ENCODE data around the gene VWA5B1. TPM values are rescaled to one million over a fixed set of nuclear protein-coding genes. Genes with fewer than 3 reads are reported as not detected.

VWA5B1 gene
- total RNA-seq, 3 donors from 2014 or later: not detected

DNA sequence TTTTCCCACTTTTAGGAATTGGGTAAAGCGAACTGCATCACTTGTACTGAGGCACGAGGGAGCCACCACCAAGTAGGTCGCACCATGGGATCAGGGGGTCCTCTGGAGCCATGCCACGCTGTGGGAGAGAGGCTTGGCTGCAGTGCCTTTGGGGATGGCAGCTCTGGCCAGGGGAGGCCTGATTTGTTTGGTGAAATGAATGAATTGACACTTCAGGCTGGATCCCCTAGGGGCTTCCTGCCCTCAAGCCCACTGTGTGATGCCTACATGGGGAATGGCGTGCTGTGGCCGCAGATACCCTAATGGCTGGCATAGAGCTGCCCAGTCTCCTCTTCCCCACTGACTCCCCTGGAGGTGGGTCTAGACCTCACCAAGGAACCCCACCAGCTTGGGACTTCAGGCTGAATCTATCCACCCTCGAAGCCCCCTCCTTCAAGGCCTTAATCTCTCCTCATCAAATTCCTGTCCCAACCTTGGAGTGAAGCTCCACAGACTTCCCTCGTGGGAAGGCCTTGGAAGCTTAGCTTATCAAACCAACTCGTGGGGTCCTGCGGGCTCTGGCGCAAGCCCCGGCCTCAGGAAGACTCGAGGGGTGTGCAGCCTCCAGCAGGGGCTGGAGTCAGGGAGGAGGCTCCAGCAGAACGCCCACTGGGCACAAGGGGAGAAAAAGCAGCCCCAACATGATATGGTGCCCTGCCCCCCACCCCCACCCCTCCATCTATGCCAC, 64.6 kb downstream of the VWA5B1 start:
- no peak for DNase-seq
- no peaks in the 10 kb centered on the region for H3K36me3 Mint-ChIP-seq (ENCODE audit: insufficient read depth)
- no peaks in the 10 kb centered on the region for H3K9me3 Mint-ChIP-seq

DNA sequence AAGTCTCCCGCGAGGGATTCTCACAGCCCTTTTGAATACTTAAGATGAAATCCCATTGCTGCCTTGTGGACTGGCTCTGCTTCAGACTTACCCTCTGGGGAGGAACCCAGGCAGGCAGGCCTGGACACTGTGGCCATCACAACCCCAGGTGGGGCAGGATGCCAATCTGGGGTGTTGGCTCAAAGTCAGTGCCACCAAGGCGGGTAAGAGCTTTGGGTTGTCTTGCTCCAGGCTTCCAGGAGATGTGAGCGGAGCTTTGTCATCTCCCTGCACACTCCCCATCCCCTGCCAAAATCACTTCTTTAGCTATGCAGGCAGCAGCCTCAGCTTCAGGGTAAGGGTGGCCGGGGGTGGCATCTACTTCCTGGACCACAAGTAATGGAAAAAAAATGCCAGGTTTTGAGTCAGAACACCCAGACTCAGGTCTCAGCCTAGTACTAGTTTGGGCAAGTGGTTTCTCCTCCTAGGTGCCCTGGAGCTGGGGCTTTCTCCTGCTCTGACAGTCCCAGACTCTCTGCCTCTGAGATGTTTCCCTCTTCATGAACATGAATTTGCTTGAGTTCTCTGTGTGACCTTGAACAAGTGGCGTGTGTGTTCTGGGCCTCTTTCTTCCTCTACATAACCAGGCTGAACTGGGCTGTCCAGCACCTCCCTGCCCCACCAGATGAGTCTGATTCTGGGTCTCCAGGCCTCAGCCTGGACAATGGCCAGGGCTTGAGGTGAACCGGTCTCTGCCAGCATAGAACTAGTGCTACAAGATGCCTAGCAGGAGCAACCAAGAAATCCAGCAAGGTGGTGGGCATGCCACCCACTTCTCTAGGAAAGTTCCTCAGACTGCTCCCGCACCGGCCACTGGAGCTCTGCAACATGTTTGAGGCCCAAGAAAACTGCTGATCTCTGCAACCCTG, 65.4 kb downstream of the VWA5B1 start:
- Mint-ChIP-seq H3K4me3 (no peak overlapping the region), H3K4me1 (ENCODE audit: low read depth) (peaks cover 11% of the 10 kb centered on the region), H3K27me3 (ENCODE audit: low read depth) (peaks cover 26% of the 10 kb centered on the region), H3K36me3 (ENCODE audit: insufficient read depth) (no peaks in the 10 kb centered on the region), H3K9me3 (no peaks in the 10 kb centered on the region)
- ATAC-seq (no peak), DNase-seq (no peak)

More for the DNA sequence above, 64.6 kb downstream of the VWA5B1 start:
- peaks cover 23% of the 10 kb centered on the region for H3K27me3 Mint-ChIP-seq (ENCODE audit: low read depth)
- H3K4me1 Mint-ChIP-seq (ENCODE audit: low read depth): peaks cover 11% of the 10 kb centered on the region
- H3K4me3 Mint-ChIP-seq: no peak overlapping the region
- ATAC-seq: no peak

DNA sequence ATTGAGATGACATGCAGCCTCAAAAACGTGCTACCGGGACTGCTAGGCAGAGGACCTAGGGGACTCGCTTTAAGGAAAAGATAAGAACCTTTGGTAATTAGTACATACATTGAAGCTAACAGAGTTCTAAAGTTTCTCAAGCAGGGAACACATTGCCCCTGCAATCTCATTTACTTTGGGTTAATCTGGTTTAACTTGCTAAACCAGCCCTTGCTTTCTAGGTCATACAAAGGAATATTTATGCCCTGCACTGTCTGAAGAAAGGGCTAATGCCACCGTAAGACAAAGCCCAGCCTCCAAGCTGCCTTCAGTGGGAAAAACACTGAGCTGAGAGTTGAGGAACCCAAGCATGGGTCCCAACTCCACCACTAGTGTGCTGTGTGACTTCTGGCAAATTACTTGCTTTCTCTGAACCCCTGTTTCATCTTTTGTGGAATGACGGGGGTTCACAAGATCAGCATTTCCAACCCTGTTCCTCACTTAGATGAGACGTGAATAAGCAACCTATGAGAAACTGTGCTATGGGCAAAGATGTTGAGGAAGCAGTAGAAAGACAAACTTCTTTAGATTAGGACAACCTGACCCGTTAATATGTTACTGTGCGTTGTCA, 66.3 kb downstream of the VWA5B1 start:
- ATAC-seq (no peak), DNase-seq (no peak)
- Mint-ChIP-seq H3K4me1 (ENCODE audit: low read depth) (peaks cover 11% of the 10 kb centered on the region), H3K4me3 (no peak overlapping the region), H3K9me3 (no peaks in the 10 kb centered on the region), H3K27me3 (ENCODE audit: low read depth) (peaks cover 31% of the 10 kb centered on the region), H3K36me3 (ENCODE audit: insufficient read depth) (no peaks in the 10 kb centered on the region)

DNA sequence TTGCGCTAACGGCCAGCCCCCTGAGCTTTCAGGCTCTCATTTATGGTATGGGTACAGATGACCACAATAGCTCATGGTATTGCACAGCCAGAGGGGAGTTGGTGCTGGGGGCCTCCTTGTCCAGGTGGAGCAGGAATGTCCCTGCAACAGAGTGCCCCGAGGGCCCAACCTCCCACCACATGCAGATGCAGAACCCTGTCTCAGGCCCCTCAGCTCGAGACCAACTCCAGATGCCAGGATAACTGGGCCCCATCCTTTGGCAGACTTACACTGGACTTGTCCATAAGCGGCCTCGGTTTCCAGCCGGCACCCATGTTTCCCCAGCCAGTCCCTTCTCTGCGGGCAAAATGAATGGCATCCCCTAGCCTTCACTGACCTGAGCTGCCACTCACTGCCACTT, 67.1 kb downstream of the VWA5B1 start:
- DNase-seq (no peak), ATAC-seq (no peak)
- no peaks in the 10 kb centered on the region for H3K36me3 Mint-ChIP-seq (ENCODE audit: insufficient read depth)
- H3K4me1 Mint-ChIP-seq (ENCODE audit: low read depth): peaks cover 11% of the 10 kb centered on the region
- H3K9me3 Mint-ChIP-seq: no peaks in the 10 kb centered on the region
- H3K4me3 Mint-ChIP-seq: no peak overlapping the region
- peaks cover 37% of the 10 kb centered on the region for H3K27me3 Mint-ChIP-seq (ENCODE audit: low read depth)

DNA sequence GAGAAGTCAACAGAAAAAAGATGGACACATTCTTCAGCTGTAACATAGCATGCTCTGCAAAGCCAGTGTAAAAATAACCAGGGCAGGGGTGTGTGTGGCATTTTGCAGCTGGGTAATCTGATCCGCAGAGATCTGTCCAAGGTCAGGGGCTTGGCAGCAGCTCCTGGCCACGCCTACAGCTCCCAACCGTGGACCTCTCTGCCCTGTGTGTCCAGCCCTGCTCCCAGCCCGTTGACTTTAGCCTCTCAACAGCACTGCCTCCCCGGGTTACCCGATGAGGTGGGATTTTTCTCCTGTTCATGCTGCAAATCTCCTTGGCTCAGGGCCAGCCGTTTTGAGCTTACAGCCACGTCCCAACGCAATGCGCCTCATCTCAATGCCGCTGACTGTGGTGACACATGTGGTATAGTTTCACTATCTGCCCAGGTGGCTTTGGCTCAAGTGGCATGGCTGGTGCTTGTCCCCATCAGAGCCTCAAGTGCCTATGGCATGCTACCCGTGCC, 68.1 kb downstream of the VWA5B1 start:
- Mint-ChIP-seq H3K9me3 (no peaks in the 10 kb centered on the region), H3K4me3 (no peak overlapping the region)

DNA sequence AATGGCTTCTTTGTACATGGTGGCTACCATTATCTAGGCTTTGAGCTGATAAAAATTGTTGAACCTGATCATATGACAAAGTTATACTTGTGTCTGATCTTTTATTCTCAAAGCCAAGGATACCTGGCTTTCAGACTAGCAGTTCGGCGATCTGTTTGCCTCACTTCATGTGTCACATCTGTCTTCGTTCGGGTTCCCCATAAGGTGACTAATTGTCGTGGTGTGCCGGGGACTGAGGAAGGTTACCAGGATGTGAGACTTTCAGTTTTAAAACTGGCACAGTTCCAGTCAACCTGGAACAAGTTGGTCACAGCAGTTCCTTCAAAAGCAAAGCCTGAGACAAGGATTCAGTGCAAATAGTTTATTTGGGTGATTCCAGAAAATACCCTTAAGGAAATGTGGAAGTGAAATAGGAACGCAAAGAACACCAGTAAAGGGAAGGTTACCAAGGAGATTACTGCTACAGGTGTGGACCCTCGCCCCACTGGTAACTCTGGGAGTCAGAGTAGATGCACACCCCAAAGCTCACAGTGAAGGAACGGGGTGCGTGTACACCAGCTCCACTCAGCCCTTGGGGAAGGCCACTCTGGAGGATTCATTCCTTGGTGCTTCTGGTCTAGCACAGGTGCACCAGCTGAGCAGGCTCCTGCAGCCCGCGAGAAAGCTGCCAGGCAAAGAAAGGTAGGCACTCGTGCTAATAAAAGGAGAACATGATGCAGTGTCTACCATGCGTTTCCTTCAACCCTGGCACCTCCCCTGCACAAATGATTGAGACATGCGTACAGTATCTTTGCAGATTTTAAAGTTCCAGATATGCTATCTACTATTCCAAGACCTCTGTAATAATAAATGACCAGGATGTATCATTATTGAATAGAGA, 69.0 kb downstream of the VWA5B1 start:
- ATAC-seq (peak; percentile 89 to 96), DNase-seq (peak; percentile 30)
- no peaks in the 10 kb centered on the region for H3K36me3 Mint-ChIP-seq (ENCODE audit: insufficient read depth)
- peaks cover 11% of the 10 kb centered on the region for H3K4me1 Mint-ChIP-seq (ENCODE audit: low read depth)
- no peak overlapping the region for H3K4me3 Mint-ChIP-seq
- H3K27me3 Mint-ChIP-seq (ENCODE audit: low read depth): peaks cover 46% of the 10 kb centered on the region
- H3K9me3 Mint-ChIP-seq: no peaks in the 10 kb centered on the region

More for the DNA sequence above, 68.1 kb downstream of the VWA5B1 start:
- DNase-seq: no peak
- Mint-ChIP-seq H3K36me3 (ENCODE audit: insufficient read depth) (no peaks in the 10 kb centered on the region), H3K4me1 (ENCODE audit: low read depth) (peaks cover 11% of the 10 kb centered on the region), H3K27me3 (ENCODE audit: low read depth) (peaks cover 37% of the 10 kb centered on the region)
- no peak for ATAC-seq

DNA sequence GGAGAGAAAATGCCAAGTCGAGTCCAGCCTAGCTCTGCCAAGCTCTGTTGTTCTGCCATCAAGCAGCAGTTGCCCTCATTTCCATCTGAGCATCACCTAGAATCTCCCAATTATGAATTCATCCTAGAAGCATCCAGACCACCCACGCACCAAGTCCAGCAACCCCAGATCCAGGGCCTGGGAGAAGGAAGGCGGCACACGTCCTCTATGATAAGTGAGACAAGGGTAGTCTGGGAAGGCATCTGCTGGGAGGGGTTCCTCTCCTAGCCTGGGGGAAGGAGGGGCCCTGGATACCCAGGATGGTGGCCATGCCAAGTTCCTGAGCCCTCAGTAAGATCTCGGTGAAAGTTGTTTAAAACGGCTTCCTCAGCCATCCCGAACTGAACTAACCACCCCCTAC, 70.7 kb downstream of the VWA5B1 start:
- Mint-ChIP-seq H3K4me1 (ENCODE audit: low read depth) (peaks cover 10% of the 10 kb centered on the region), H3K27me3 (ENCODE audit: low read depth) (peaks cover 54% of the 10 kb centered on the region)

DNA sequence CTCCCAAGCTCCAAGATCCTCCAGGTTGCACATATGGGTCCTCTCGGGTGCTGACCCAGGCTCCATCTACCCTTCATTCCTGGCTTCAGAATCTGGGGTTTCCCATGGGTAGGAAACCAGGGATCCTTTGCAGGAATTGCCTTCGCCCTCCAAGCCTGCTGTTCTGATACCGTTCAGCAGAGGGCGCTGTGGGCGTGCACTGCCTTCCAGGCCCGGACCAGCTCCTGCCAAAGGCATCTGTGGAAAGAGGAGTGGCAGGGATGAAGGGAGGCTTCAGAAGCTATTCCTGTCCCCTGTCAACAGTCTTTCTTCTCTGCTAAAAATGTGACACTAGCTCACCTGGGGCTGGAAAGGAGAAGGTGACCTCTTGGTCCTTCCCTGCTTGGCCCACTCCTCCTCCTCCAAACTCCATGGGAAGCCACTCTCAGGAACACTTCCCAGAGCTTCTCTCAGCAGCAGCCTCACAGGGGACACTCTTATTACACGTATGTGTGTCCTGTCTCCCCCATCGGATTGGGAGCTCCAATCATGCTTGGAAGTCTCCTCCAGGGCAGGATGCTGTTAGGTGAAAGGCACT, 71.2 kb downstream of the VWA5B1 start:
- no peak overlapping the region for H3K4me3 Mint-ChIP-seq
- DNase-seq (no peak), ATAC-seq (no peak)
- H3K36me3 Mint-ChIP-seq (ENCODE audit: insufficient read depth): no peaks in the 10 kb centered on the region
- H3K4me1 Mint-ChIP-seq (ENCODE audit: low read depth): peaks cover 10% of the 10 kb centered on the region
- no peaks in the 10 kb centered on the region for H3K9me3 Mint-ChIP-seq
- peaks cover 54% of the 10 kb centered on the region for H3K27me3 Mint-ChIP-seq (ENCODE audit: low read depth)

More for the DNA sequence above, 70.7 kb downstream of the VWA5B1 start:
- Mint-ChIP-seq H3K36me3 (ENCODE audit: insufficient read depth) (no peaks in the 10 kb centered on the region), H3K4me3 (no peak overlapping the region), H3K9me3 (no peaks in the 10 kb centered on the region)
- ATAC-seq: no peak
- DNase-seq: no peak

DNA sequence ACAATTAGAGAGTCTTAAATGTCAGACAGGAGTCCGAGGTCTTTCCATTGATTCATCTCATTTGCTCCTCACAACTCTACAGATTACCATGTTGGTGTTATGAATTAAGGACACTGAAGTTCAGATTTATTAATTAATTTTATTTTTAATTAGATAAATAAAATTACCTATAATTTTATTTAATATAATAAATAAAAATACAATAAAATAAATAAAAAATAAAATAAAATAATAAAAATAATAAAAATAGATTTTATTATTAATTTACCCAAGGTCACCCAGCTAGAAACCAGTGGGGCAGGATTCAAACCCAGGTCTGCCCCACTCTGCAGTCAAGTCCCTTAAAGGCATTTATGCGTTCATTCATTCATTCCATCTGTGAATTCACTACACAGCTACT, 72.2 kb downstream of the VWA5B1 start:
- Mint-ChIP-seq H3K4me1 (ENCODE audit: low read depth) (peaks cover 10% of the 10 kb centered on the region), H3K4me3 (no peak overlapping the region), H3K27me3 (ENCODE audit: low read depth) (peaks cover 63% of the 10 kb centered on the region), H3K36me3 (ENCODE audit: insufficient read depth) (no peaks in the 10 kb centered on the region), H3K9me3 (no peaks in the 10 kb centered on the region)
- DNase-seq (no peak), ATAC-seq (no peak)

DNA sequence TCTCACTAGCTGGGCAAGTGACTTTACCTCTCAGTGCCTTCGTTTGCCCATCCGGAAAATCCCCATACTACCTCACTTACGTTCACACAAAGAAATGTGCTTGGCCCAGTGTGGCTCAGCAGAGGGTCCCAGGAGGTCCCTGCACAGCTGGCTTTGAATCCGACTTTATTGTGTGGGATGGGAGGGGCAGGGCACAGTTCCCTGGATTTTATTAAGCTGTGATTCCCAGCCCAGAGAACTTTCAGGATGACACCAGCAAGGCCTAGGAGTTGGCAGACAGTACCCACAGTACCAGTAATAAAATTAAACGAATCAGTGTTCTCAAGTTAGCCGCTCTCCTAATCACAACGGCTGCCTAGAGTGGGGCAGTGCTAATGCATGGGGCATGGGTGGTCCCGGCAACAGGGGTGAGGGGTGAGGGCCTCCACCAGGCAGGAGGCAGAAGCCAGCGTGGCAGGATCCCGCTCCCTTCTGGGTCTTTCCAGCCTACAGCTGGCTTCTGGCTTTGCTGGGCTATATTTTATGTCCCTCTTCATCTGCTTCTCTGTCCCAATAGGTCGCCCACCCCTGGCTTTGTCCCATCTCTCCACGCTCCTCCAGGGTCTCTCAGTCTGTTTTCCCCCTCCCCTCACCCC, 74.9 kb downstream of the VWA5B1 start:
- no peak overlapping the region for H3K4me3 Mint-ChIP-seq

DNA sequence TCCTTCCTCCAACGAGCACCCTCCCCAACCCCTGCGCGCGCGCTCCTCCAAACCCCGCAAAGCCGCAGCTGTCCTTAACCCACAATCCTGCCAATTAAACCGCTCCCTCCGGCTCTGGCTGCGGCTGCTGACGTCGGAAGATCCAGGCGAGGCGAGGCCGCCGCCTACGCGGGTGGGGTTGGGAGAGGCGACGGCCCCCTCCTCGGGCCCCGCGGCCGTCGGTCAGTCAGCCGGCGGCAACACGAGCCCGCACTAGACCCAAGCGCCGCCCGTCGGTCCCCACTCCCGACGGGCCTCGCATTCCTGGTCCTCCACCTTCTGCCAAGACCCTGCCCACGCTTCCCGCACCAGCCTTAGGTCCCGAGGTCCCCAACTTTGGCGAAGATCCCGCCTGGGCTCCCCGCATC, 75.4 kb downstream of the VWA5B1 start:
- H3K36me3 Mint-ChIP-seq (ENCODE audit: insufficient read depth): no peaks in the 10 kb centered on the region
- DNase-seq (no peak), ATAC-seq (no peak)
- H3K9me3 Mint-ChIP-seq: no peaks in the 10 kb centered on the region
- H3K27me3 Mint-ChIP-seq (ENCODE audit: low read depth): peaks cover 63% of the 10 kb centered on the region
- no peak overlapping the region for H3K4me3 Mint-ChIP-seq
- H3K4me1 Mint-ChIP-seq (ENCODE audit: low read depth): peaks cover 2% of the 10 kb centered on the region

More for the DNA sequence above, 74.9 kb downstream of the VWA5B1 start:
- Mint-ChIP-seq H3K4me1 (ENCODE audit: low read depth) (peaks cover 2% of the 10 kb centered on the region), H3K27me3 (ENCODE audit: low read depth) (peaks cover 63% of the 10 kb centered on the region), H3K9me3 (no peaks in the 10 kb centered on the region), H3K36me3 (ENCODE audit: insufficient read depth) (no peaks in the 10 kb centered on the region)
- DNase-seq: no peak
- ATAC-seq: no peak

DNA sequence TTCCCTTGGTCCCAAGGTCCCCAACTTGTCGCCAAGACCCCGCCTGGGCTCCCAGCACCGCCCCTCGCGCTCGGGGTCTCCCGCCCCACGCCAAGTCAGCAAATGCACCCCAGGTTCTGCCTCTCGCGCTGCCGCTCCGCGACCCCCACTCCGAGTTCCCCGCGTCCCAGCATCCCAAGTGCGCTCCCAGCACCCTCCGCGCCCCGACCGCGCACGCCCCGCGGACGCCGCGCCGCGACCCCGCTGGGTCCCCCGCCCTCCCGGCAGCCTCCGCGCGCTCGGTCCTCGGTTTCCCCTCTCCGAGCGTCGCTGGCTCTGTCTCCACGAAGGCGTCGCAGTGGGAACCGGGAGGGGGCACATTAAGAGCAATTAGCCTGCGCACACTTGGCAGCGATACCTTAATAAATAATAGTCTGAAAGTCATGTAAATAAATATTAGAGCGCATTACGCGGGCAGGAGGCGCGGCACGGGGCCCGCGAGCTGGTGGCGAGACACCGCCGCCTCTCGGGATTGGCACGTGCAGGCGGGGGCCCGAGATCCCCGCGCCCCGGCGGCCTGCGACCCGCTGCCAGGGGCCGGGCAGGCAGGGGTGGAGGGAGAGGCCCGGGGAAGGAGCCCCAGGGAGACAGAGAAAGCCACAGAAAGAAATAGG, 75.9 kb downstream of the VWA5B1 start:
- DNase-seq (no peak), ATAC-seq (no peak)
- H3K4me3 Mint-ChIP-seq: no peak overlapping the region
- peaks cover 59% of the 10 kb centered on the region for H3K27me3 Mint-ChIP-seq (ENCODE audit: low read depth)
- no peaks in the 10 kb centered on the region for H3K9me3 Mint-ChIP-seq
- peaks cover 2% of the 10 kb centered on the region for H3K4me1 Mint-ChIP-seq (ENCODE audit: low read depth)
- no peaks in the 10 kb centered on the region for H3K36me3 Mint-ChIP-seq (ENCODE audit: insufficient read depth)
